WTC11 (cell line): Measurements from ENCODE around the gene VASN.

Experiments
- CTCF ChIP-seq: fragments of 200-600 bp; IDR thresholded peaks from 2 replicates; pipeline ENCODE4 v1.8.0; 2022; ENCODE audit warnings: antibody characterized with exemption
- JUN ChIP-seq: sonication (generic); formaldehyde crosslinking; IDR thresholded peaks from 2 replicates; pipeline ENCODE4 v1.8.0; 2023; ENCODE audit warnings: mild to moderate bottlenecking, missing genetic modification reagents
- MAX ChIP-seq: sonication (generic); formaldehyde crosslinking; IDR thresholded peaks from 2 replicates; pipeline ENCODE4 v1.8.0; 2022; ENCODE audit warnings: mild to moderate bottlenecking, missing genetic modification reagents
- ZSCAN18 ChIP-seq: fragments of 250-450 bp; sonication (Bioruptor Pico); IDR thresholded peaks from 2 replicates; pipeline ENCODE4 v2.1.2; 2022; ENCODE audit warnings: mild to moderate bottlenecking, moderate library complexity
- TF ChIP-seq, protein P1 (sequence below): sonication (generic); formaldehyde crosslinking; IDR thresholded peaks from 2 replicates; pipeline ENCODE4 v1.8.0; 2022; ENCODE audit warnings: mild to moderate bottlenecking, missing genetic modification reagents

GRCh38 chr16:4354512-4355409 is 16.9 kb upstream of the VASN start:
- TF ChIP-seq CTCF (no peak), MAX (CRISPR knock-in tag) (no peak), JUN (CRISPR knock-in tag) (no peak), ZSCAN18 (no peak)
- TF ChIP-seq, protein P1, sequence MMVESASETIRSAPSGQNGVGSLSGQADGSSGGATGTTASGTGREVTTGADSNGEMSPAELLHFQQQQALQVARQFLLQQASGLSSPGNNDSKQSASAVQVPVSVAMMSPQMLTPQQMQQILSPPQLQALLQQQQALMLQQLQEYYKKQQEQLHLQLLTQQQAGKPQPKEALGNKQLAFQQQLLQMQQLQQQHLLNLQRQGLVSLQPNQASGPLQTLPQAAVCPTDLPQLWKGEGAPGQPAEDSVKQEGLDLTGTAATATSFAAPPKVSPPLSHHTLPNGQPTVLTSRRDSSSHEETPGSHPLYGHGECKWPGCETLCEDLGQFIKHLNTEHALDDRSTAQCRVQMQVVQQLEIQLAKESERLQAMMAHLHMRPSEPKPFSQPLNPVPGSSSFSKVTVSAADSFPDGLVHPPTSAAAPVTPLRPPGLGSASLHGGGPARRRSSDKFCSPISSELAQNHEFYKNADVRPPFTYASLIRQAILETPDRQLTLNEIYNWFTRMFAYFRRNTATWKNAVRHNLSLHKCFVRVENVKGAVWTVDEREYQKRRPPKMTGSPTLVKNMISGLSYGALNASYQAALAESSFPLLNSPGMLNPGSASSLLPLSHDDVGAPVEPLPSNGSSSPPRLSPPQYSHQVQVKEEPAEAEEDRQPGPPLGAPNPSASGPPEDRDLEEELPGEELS = no peak
